Progenitor cell of endocrine pancreas (in vitro differentiated cells): ENCODE results near the gene ERVFRD-1. TPM values are rescaled to one million over a fixed set of nuclear protein-coding genes. Genes with fewer than 3 reads are reported as not detected.

ENCODE experiments used
- DNase-seq: peaks from one replicate; pipeline ENCODE4 v3.0.0; 2021; ENCODE audit warnings: low spot score; ENCODE audit not compliant: unreplicated experiment
- H3K27ac Mint-ChIP-seq: 2 replicates; pipeline ENCODE4 v1.8.0; 2021; ENCODE audit warnings: mild to moderate bottlenecking, moderate library complexity, mixed read lengths
- H3K27me3 Mint-ChIP-seq: 2 replicates; pipeline ENCODE4 v1.8.0; 2021; ENCODE audit warnings: mixed read lengths
- H3K36me3 Mint-ChIP-seq: 2 replicates; pipeline ENCODE4 v1.8.0; 2022; ENCODE audit warnings: mixed read lengths; ENCODE audit not compliant: insufficient read depth
- H3K4me1 Mint-ChIP-seq: 2 replicates; pipeline ENCODE4 v1.8.0; 2021; ENCODE audit warnings: low read depth, mixed read lengths
- H3K4me3 Mint-ChIP-seq: 2 replicates; pipeline ENCODE4 v1.8.0; 2021; ENCODE audit warnings: low read depth, mild to moderate bottlenecking, moderate library complexity, mixed read lengths
- H3K9me3 Mint-ChIP-seq: 2 replicates; pipeline ENCODE4 v1.8.0; 2021; ENCODE audit warnings: low read depth, mixed read lengths
- total RNA-seq: library from RNA; stranded (reverse); gene quantifications from 2 replicates; pipeline ENCODE4 v1.2.1, GENCODE V29; 2021
- TF ChIP-seq, protein P1 (sequence below): fragments of 200-600 bp; sonication (generic); IDR thresholded peaks from one replicate; pipeline ENCODE4 v1.5.0; 2021; ENCODE audit warnings: antibody characterized with exemption, mild to moderate bottlenecking; ENCODE audit not compliant: unreplicated experiment

The ERVFRD-1 gene
- total RNA-seq, 1 donor from 2014 or later = not detected

DNA sequence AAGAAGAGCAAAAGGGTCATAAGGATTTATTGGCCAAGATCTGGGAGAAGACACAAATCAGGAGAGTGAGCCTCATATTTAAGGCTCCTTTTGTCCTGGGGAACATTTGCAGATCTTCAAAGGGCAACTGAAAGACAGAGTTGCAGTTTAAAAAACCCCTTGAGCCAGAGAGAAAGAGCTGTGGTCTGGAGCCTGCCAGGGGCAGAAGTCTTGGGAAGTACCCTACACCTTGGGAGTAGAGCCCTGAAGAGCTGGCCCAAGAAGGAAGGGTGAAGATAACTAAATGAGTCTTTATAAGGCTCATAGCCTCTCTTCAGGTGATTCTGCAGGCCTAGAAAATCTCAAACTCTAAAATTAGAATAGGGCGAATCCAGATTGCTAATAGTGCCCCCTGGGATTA, 40.0 kb upstream of the ERVFRD-1 start:
- TF ChIP-seq, protein P1, sequence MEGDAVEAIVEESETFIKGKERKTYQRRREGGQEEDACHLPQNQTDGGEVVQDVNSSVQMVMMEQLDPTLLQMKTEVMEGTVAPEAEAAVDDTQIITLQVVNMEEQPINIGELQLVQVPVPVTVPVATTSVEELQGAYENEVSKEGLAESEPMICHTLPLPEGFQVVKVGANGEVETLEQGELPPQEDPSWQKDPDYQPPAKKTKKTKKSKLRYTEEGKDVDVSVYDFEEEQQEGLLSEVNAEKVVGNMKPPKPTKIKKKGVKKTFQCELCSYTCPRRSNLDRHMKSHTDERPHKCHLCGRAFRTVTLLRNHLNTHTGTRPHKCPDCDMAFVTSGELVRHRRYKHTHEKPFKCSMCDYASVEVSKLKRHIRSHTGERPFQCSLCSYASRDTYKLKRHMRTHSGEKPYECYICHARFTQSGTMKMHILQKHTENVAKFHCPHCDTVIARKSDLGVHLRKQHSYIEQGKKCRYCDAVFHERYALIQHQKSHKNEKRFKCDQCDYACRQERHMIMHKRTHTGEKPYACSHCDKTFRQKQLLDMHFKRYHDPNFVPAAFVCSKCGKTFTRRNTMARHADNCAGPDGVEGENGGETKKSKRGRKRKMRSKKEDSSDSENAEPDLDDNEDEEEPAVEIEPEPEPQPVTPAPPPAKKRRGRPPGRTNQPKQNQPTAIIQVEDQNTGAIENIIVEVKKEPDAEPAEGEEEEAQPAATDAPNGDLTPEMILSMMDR = no peak
- Mint-ChIP-seq H3K27me3 (peaks cover 29% of the 10 kb centered on the region), H3K36me3 (no peaks in the 10 kb centered on the region), H3K27ac (no peak overlapping the region), H3K4me3 (no peak overlapping the region), H3K9me3 (no peaks in the 10 kb centered on the region), H3K4me1 (peaks cover 1% of the 10 kb centered on the region)
- DNase-seq = no peak

DNA sequence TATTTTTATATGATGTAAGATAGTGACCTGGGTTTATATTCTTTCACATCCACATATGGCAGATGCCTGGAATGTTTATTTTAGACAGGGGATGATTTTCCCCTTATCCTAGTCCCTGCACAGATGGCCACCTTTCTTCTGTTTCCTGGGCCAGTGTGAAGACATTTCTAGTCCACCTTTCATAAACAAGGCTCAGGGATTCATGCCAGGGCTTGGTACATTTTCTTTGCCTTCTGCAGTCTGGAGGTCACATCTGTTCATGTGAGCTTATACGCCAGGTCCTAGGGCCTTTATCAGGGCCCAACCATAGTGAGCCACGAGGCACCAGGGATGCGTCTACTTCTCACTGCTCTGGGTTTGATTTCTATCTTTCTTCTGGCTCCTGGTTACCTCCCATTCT, 38.0 kb upstream of the ERVFRD-1 start:
- Mint-ChIP-seq H3K27me3 (peaks cover 21% of the 10 kb centered on the region), H3K27ac (no peak overlapping the region)

GRCh38 chr6:11146117-11146826, 34.7 kb upstream of the ERVFRD-1 start:
- no peaks in the 10 kb centered on the region for H3K9me3 Mint-ChIP-seq
- H3K4me3 Mint-ChIP-seq = no peak overlapping the region
- no peaks in the 10 kb centered on the region for H3K36me3 Mint-ChIP-seq
- DNase-seq = no peak
- TF ChIP-seq, protein P1 = no peak
- H3K27ac Mint-ChIP-seq = no peak overlapping the region
- H3K27me3 Mint-ChIP-seq = no peaks in the 10 kb centered on the region
- H3K4me1 Mint-ChIP-seq = no peaks in the 10 kb centered on the region

More for the DNA sequence above, 38.0 kb upstream of the ERVFRD-1 start:
- no peaks in the 10 kb centered on the region for H3K36me3 Mint-ChIP-seq
- peaks cover 1% of the 10 kb centered on the region for H3K4me1 Mint-ChIP-seq
- DNase-seq = no peak
- no peak overlapping the region for H3K4me3 Mint-ChIP-seq
- H3K9me3 Mint-ChIP-seq = no peaks in the 10 kb centered on the region
- TF ChIP-seq, protein P1 = no peak

DNA sequence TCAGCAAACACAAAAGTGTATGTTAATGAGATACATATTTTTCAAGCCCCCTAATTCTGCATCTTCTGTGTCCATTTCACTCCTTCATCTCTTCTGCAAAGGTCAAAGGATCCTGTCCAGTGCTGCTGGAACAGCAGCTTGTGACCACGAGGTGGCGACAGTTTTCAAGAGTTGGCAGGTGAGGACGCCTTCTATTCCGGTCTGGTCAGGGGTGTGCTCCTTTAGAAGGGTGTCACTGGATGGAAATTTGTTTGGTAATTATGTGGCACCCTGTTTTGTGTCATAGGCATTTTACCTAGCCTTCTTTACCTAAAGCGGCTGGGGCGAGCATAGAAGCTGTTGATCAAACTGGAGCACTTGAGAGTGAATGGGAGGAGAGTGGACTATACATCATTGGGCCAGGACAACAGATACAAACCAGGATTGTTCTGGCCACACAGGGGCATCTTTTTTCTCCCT, 32.9 kb upstream of the ERVFRD-1 start:
- TF ChIP-seq, protein P1 = peak; percentile 96
- no peaks in the 10 kb centered on the region for H3K9me3 Mint-ChIP-seq
- no peak overlapping the region for H3K4me3 Mint-ChIP-seq
- H3K36me3 Mint-ChIP-seq = no peaks in the 10 kb centered on the region
- H3K27ac Mint-ChIP-seq = no peak overlapping the region
- DNase-seq = peak; percentile 50
- H3K27me3 Mint-ChIP-seq = no peaks in the 10 kb centered on the region
- no peaks in the 10 kb centered on the region for H3K4me1 Mint-ChIP-seq

DNA sequence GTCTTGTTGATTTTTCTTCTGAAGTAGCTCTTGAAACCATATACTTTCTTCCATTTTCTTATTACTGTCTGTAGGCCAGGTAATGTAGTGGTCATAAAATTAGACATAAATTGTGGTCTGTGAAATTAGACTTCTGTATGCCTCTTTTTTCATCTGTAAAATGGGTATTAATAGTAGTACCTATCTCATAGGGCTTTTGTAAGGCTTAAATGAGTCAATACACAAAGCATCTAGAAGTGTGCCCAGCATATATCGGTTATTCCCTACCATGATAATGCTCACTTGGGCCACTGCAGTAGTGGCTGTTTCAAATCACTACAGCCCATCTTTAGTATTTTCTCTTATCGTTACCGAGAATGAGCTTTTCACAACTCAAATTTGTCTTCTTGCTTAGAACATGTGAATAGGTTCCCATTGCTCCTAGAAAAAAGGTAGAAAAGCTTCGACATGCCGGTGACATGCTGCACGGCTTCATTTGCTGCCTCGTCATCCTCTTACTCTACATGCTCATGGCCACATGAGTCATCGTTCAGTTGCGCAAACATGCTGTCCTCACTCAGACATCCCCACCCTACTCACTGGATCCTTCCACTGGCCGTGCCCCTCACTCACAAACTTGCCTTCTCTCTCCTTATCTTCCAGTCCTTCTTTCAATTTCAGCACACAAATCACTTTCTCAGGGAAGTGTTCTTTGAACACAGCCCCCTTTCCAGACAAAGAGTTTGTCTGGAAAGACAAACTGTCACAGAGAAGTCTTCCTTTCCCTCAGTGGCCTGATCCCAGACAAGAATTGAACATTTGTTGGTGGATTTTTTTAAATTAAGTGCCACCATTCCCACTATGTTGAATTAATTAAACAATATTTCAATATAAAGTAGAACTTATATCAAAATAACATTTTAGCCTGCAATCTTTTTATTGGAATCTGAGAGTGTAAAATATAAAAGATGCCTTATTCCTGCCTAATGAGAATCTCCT, 32.2 kb upstream of the ERVFRD-1 start:
- Mint-ChIP-seq H3K9me3 (no peaks in the 10 kb centered on the region), H3K27ac (no peak overlapping the region), H3K36me3 (no peaks in the 10 kb centered on the region), H3K4me1 (no peaks in the 10 kb centered on the region), H3K27me3 (no peaks in the 10 kb centered on the region), H3K4me3 (no peak overlapping the region)
- no peak for DNase-seq
- TF ChIP-seq, protein P1 = no peak
